MCF 10A (cell line): ENCODE data around the gene KAT6B. TPM values are rescaled to one million over a fixed set of nuclear protein-coding genes. Genes with fewer than 3 reads are reported as not detected.
A peak's percentile ranks its signal among the peaks of the same experiment; 100 is the strongest.

Experiments
- BruUV-seq: library from RNA; stranded (reverse); fragments of 400-500 nt; replicated peaks from 2 replicates; lab custom pipeline; 2021; lab: Mats Ljungman, UMichigan
- CTCF ChIA-PET: fragments of 300-600 bp; sonication (Branson Sonifier 250); formaldehyde crosslinking; extraction: SDS; loops from one replicate; lab custom pipeline; 2021; ENCODE audit warnings: antibody characterized with exemption, inconsistent platforms; lab: Yijun Ruan, JAX
- POLR2A ChIA-PET: fragments of 300-600, 350-650 bp; sonication (Branson Sonifier 250); formaldehyde crosslinking; extraction: SDS; loops from one replicate; lab custom pipeline; 2020; ENCODE audit warnings: antibody characterized with exemption, inconsistent platforms; lab: Yijun Ruan, JAX
- DNase-seq: peaks from one replicate; pipeline ENCODE4 v3.0.0-alpha.2; 2018; ENCODE audit not compliant: unreplicated experiment
- H3K27ac Mint-ChIP-seq: one replicate; pipeline ENCODE4 v1.8.0; 2022; ENCODE audit warnings: mild to moderate bottlenecking, low read depth, mixed read lengths; ENCODE audit not compliant: unreplicated experiment
- H3K27me3 Mint-ChIP-seq: one replicate; pipeline ENCODE4 v1.8.0; 2022; ENCODE audit warnings: mixed read lengths; ENCODE audit not compliant: insufficient read depth, unreplicated experiment
- H3K36me3 Mint-ChIP-seq: one replicate; pipeline ENCODE4 v1.8.0; 2022; ENCODE audit warnings: mild to moderate bottlenecking, moderate library complexity, mixed read lengths; ENCODE audit not compliant: insufficient read depth, unreplicated experiment
- H3K4me1 Mint-ChIP-seq: one replicate; pipeline ENCODE4 v1.8.0; 2022; ENCODE audit warnings: mixed read lengths; ENCODE audit not compliant: insufficient read depth, unreplicated experiment
- H3K4me3 Mint-ChIP-seq: one replicate; pipeline ENCODE4 v1.8.0; 2022; ENCODE audit warnings: mild to moderate bottlenecking, moderate library complexity, mixed read lengths; ENCODE audit not compliant: unreplicated experiment
- H3K9me3 Mint-ChIP-seq: one replicate; pipeline ENCODE4 v1.8.0; 2022; ENCODE audit warnings: mixed read lengths; ENCODE audit not compliant: unreplicated experiment
- intact Hi-C: fragments of 100-400 bp; cut with micrococcal nuclease; formaldehyde crosslinking; loops from 2 replicates; pipeline ENCODE4 v1.14.1; 2022
- total RNA-seq: library from RNA; stranded (reverse); gene quantifications from 2 replicates; pipeline ENCODE4 v1.2.3, GENCODE V29; 2022
- TF ChIP-seq, protein P1 (sequence below): fragments of 200-600 bp; IDR thresholded peaks from one replicate; pipeline ENCODE4 v1.8.0; 2022; ENCODE audit warnings: antibody characterized with exemption, mild to moderate bottlenecking; ENCODE audit not compliant: unreplicated experiment

The KAT6B gene
- total RNA-seq, 1 experiment from 2014 or later, result 18.3 TPM

DNA sequence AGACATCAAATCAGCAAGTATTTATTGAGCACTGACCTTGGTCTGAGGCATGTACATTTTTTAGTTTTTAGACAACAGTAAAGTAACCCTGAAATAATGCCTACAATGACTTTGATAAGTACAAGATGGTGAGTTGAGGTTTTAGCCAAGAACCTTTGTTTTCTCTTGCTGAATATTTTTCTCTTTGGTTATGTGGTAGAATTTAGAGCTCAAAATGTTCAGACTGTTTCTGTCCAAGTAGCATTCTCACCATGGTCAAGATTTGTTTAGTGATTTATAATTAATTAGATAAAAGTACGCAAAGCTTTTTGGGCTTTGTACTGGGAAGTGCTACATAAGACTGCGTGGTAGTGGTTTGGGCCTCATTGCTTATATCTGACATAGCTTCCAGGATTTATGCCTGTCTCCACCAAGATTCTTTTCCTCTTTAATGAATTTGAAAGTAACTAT is 102.4 kb downstream of the KAT6B start:
- peak overlapping the region; percentile 82 for H3K27ac Mint-ChIP-seq
- TF ChIP-seq, protein P1, sequence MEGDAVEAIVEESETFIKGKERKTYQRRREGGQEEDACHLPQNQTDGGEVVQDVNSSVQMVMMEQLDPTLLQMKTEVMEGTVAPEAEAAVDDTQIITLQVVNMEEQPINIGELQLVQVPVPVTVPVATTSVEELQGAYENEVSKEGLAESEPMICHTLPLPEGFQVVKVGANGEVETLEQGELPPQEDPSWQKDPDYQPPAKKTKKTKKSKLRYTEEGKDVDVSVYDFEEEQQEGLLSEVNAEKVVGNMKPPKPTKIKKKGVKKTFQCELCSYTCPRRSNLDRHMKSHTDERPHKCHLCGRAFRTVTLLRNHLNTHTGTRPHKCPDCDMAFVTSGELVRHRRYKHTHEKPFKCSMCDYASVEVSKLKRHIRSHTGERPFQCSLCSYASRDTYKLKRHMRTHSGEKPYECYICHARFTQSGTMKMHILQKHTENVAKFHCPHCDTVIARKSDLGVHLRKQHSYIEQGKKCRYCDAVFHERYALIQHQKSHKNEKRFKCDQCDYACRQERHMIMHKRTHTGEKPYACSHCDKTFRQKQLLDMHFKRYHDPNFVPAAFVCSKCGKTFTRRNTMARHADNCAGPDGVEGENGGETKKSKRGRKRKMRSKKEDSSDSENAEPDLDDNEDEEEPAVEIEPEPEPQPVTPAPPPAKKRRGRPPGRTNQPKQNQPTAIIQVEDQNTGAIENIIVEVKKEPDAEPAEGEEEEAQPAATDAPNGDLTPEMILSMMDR, result no peak
- H3K4me1 Mint-ChIP-seq, result peaks cover 16% of the 10 kb centered on the region
- no TSS peak for BruUV-seq
- peaks cover 15% of the 10 kb centered on the region for H3K36me3 Mint-ChIP-seq
- no peak for DNase-seq
- intact Hi-C loops, result loop anchor here (10.0 kb wide), 1 partner anchor 104 kb away; the partner anchor contains the start of gene KAT6B
- CTCF ChIA-PET, result no interaction called here
- no peaks in the 10 kb centered on the region for H3K27me3 Mint-ChIP-seq
- H3K9me3 Mint-ChIP-seq, result no peaks in the 10 kb centered on the region
- POLR2A ChIA-PET, result interaction anchor here (1.2 to 1.5 kb wide), 2 partner anchors 11 to 50 kb away, joined by 3 to 5 read pairs; no protein-coding TSS in a partner anchor
- H3K4me3 Mint-ChIP-seq, result no peak overlapping the region

DNA sequence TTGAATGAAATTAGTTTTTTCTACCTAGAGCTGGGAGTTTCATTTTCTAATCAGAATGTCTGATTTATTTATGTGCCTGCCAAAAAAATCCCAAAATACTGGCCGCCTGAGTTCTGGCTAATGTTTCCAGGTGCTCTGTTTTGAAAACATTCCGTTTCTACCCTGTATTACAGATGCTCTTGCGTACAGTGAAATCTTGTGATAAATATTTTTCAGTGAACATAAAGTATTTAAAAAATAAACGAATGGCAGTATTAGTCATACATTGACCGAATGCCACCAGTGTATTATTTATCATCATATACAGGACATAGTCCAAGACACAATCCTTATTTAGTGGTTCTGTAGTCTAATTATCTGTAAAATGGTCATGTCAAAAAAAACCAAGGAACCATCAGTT is 102.8 kb downstream of the KAT6B start:
- Mint-ChIP-seq H3K27me3 (no peaks in the 10 kb centered on the region), H3K27ac (peak overlapping the region; percentile 82), H3K4me3 (no peak overlapping the region), H3K36me3 (peaks cover 16% of the 10 kb centered on the region), H3K9me3 (no peaks in the 10 kb centered on the region), H3K4me1 (peaks cover 14% of the 10 kb centered on the region)
- intact Hi-C loops, result loop anchor here (10.0 kb wide), 1 partner anchor 104 kb away; the partner anchor contains the start of gene KAT6B
- ChIA-PET CTCF (no interaction called here), POLR2A (interaction anchor here (1.2 to 1.5 kb wide), 2 partner anchors 11 to 50 kb away, joined by 3 to 5 read pairs; no protein-coding TSS in a partner anchor)
- TF ChIP-seq, protein P1, result no peak
- no TSS peak for BruUV-seq
- DNase-seq, result peak; percentile 32

DNA sequence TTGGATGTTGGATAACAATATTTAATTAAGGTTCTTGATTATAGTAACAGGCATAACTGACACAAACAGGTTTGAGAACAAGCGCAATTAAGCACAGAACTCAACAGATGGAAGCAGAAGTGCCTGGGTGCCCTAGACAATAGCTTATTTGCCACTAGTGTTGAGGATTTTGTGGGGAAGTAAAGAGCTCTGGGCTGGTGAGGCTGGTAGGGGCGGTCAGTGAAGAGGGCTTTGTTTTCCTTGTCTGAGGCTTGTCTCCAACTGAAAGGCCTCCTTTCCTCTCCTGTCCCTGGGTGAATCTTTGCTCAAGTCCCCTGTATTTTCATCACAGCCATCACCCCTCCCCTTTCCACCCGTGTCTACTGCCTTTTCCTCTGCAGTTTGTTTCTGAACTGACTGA is 104.6 kb downstream of the KAT6B start:
- no peak overlapping the region for H3K4me3 Mint-ChIP-seq
- peaks cover 11% of the 10 kb centered on the region for H3K4me1 Mint-ChIP-seq
- no peak overlapping the region for H3K27ac Mint-ChIP-seq
- CTCF ChIA-PET, result interaction anchor here (1.0 to 1.1 kb wide), 2 partner anchors 8 to 27 kb away, joined by 3 read pairs; no protein-coding TSS in a partner anchor
- no peaks in the 10 kb centered on the region for H3K9me3 Mint-ChIP-seq
- no peak for DNase-seq
- BruUV-seq, result no TSS peak
- TF ChIP-seq, protein P1, result no peak
- intact Hi-C loops, result no loop called here
- H3K36me3 Mint-ChIP-seq, result peaks cover 8% of the 10 kb centered on the region
- POLR2A ChIA-PET, result interaction anchor here (0.6 to 1.0 kb wide), 3 partner anchors 11 to 801 kb away, joined by 3 to 5 read pairs (median 3); no protein-coding TSS in a partner anchor
- no peaks in the 10 kb centered on the region for H3K27me3 Mint-ChIP-seq

DNA sequence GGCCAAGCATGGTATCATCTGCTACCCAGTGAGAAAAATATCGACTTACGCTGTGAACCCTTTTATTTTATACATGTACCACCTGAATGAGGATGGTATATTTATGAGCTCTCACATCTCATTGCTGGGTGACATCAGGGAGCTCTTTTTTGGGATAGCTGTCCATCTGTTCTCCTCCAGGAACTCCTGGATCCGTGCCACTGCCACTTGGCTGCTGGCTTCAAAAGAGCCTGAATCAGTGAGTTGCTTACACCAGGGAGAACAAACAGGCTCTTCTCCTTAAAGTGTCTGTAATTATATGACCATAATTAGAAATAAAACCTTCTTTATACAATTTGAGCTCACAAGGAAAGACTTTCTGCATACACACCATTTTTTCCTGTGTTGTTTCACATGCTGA is 106.2 kb downstream of the KAT6B start:
- POLR2A ChIA-PET, result interaction anchor here (1.5 kb wide), 1 partner anchor 8 kb away, joined by 6 read pairs; no protein-coding TSS in a partner anchor
- no TSS peak for BruUV-seq
- CTCF ChIA-PET, result interaction anchor here (1.7 kb wide), 1 partner anchor 11 kb away, joined by 4 read pairs; no protein-coding TSS in a partner anchor
- H3K27me3 Mint-ChIP-seq, result no peaks in the 10 kb centered on the region
- peaks cover 19% of the 10 kb centered on the region for H3K4me1 Mint-ChIP-seq
- TF ChIP-seq, protein P1, result no peak
- peak overlapping the region; percentile 50 for H3K27ac Mint-ChIP-seq
- intact Hi-C loops, result no loop called here
- H3K36me3 Mint-ChIP-seq, result peaks cover 8% of the 10 kb centered on the region
- no peaks in the 10 kb centered on the region for H3K9me3 Mint-ChIP-seq
- H3K4me3 Mint-ChIP-seq, result no peak overlapping the region
- DNase-seq, result no peak
